ENCODE measurements around the gene KIR3DL2. TPM values are rescaled to one million over a fixed set of nuclear protein-coding genes. Genes with fewer than 3 reads are reported as not detected.
"Not testable (repeated sequence)": the region's sequence is repeated elsewhere in the genome, so short reads cannot be mapped to it uniquely, and the experiment has no call there.

KIR3DL2 gene
- total RNA-seq, 1 experiment from 2014 or later: not detected

DNA sequence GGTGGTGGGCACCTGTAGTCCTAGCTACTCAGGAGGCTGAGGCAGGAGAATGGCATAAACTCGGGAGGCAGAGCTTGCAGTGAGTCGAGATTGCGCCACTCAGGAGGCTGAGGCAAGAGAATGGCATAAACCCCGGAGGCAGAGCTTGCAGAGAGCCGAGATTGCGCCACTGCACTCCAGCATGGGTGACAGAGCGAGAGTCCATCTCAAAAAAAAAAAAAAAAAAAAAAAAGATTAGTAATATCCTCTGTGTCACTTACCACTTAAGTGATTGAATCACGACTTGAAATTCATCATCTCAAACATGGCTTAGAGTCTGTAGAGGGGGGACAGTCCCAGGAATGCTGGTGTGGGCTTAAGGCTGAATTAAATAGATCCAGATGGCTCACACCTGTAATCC lies 50.9 kb downstream of the KIR3DL2 start:
- H3K9me3 ChIP-seq (ENCODE audit: insufficient read depth, low read depth); H2AFZ ChIP-seq; H3K79me2 ChIP-seq (ENCODE audit: low read depth); H3K4me3 ChIP-seq; H3K9me2 ChIP-seq (ENCODE audit: insufficient read depth); H3K36me3 ChIP-seq (ENCODE audit: low read depth); H3K4me2 ChIP-seq; BruUV-seq (replicated peaks); H3K4me1 ChIP-seq (replicated peaks; ENCODE audit: insufficient read depth); H3K27ac ChIP-seq; H4K20me1 ChIP-seq (ENCODE audit: insufficient read depth); intact Hi-C loops (cut with micrococcal nuclease; ENCODE audit: unreplicated experiment); POLR2A ChIA-PET (ENCODE audit: unreplicated experiment): not testable (repeated sequence)
- Histone ChIP-seq H3K27me3 (ENCODE audit: insufficient read depth, low read depth) (peaks cover 32% of the 10 kb centered on the region), H3F3A (ENCODE audit: insufficient read depth, low read depth) (peaks cover 11% of the 10 kb centered on the region; the same call in 1 of the 2 replicates)
- DNase-seq: peak; percentile 24 to 59
- CTCF ChIA-PET: interaction anchor here (0.6 kb wide), 1 partner anchor 263 kb away, joined by 3 read pairs; no protein-coding TSS in a partner anchor

GRCh38 chr19:54902061-54902460 lies 51.8 kb downstream of the KIR3DL2 start:
- CTCF ChIA-PET: no interaction called here
- BruUV-seq (replicated peaks): no TSS peak
- POLR2A ChIA-PET (ENCODE audit: unreplicated experiment): no interaction called here

DNA sequence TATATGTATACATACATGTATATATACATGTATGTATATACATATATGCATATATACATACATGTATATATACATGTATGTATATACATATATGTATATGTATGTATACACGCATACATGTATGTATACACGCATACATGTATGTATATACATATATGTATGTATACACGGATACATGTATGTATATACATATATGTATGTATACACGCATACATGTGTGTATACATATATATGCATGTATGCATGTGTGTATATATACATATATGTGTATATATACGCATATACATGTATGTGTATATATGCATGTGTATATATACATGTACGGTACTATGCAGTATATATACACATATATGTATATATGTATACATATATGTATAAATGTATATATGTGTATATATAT lies 53.1 kb downstream of the KIR3DL2 start:
- no peak for DNase-seq
- H3K27me3 ChIP-seq (ENCODE audit: insufficient read depth, low read depth): peaks cover 35% of the 10 kb centered on the region
- no peaks in the 10 kb centered on the region for H3K9me2 ChIP-seq (ENCODE audit: insufficient read depth)
- H3K9me3 ChIP-seq (ENCODE audit: insufficient read depth, low read depth): no peaks in the 10 kb centered on the region
- no peaks in the 10 kb centered on the region for H4K20me1 ChIP-seq (ENCODE audit: insufficient read depth)
- no peaks in the 10 kb centered on the region for H3K79me2 ChIP-seq (ENCODE audit: low read depth)
- H3K36me3 ChIP-seq (ENCODE audit: low read depth): no peaks in the 10 kb centered on the region
- H3K27ac ChIP-seq: no peak overlapping the region
- H3K4me2 ChIP-seq: no peak overlapping the region
- peaks cover 11% of the 10 kb centered on the region; the same call in 1 of the 2 replicates for H3F3A ChIP-seq (ENCODE audit: insufficient read depth, low read depth)
- no peak overlapping the region for H3K4me3 ChIP-seq
- BruUV-seq (replicated peaks): no TSS peak
- intact Hi-C loops (cut with micrococcal nuclease; ENCODE audit: unreplicated experiment): no loop called here
- CTCF ChIA-PET: no interaction called here
- POLR2A ChIA-PET (ENCODE audit: unreplicated experiment): no interaction called here
- no peaks in the 10 kb centered on the region for H3K4me1 ChIP-seq (replicated peaks; ENCODE audit: insufficient read depth)
- no peak overlapping the region for H2AFZ ChIP-seq
- TF ChIP-seq, protein P1, sequence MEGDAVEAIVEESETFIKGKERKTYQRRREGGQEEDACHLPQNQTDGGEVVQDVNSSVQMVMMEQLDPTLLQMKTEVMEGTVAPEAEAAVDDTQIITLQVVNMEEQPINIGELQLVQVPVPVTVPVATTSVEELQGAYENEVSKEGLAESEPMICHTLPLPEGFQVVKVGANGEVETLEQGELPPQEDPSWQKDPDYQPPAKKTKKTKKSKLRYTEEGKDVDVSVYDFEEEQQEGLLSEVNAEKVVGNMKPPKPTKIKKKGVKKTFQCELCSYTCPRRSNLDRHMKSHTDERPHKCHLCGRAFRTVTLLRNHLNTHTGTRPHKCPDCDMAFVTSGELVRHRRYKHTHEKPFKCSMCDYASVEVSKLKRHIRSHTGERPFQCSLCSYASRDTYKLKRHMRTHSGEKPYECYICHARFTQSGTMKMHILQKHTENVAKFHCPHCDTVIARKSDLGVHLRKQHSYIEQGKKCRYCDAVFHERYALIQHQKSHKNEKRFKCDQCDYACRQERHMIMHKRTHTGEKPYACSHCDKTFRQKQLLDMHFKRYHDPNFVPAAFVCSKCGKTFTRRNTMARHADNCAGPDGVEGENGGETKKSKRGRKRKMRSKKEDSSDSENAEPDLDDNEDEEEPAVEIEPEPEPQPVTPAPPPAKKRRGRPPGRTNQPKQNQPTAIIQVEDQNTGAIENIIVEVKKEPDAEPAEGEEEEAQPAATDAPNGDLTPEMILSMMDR (conservative IDR thresholded peaks at IDR 0.05): no peak
- no peak for TF ChIP-seq EZH2 (IDR thresholded peaks at IDR 0.05; ENCODE audit: low read depth)

More at GRCh38 chr19:54902061-54902460, 51.8 kb downstream of the KIR3DL2 start:
- H3K4me1 ChIP-seq (replicated peaks; ENCODE audit: insufficient read depth): no peaks in the 10 kb centered on the region
- no peak for DNase-seq
- peaks cover 11% of the 10 kb centered on the region; the same call in 1 of the 2 replicates for H3F3A ChIP-seq (ENCODE audit: insufficient read depth, low read depth)
- no peak overlapping the region for H3K27ac ChIP-seq
- H3K36me3 ChIP-seq (ENCODE audit: low read depth): no peaks in the 10 kb centered on the region
- H3K27me3 ChIP-seq (ENCODE audit: insufficient read depth, low read depth): peaks cover 39% of the 10 kb centered on the region
- intact Hi-C loops (cut with micrococcal nuclease; ENCODE audit: unreplicated experiment): no loop called here
- H2AFZ ChIP-seq: no peak overlapping the region
- no peaks in the 10 kb centered on the region for H3K79me2 ChIP-seq (ENCODE audit: low read depth)
- TF ChIP-seq, protein P1 (conservative IDR thresholded peaks at IDR 0.05): no peak
- no peak for TF ChIP-seq EZH2 (IDR thresholded peaks at IDR 0.05; ENCODE audit: low read depth)
- H4K20me1 ChIP-seq (ENCODE audit: insufficient read depth): no peaks in the 10 kb centered on the region
- no peaks in the 10 kb centered on the region for H3K9me3 ChIP-seq (ENCODE audit: insufficient read depth, low read depth)
- H3K4me3 ChIP-seq: no peak overlapping the region
- no peak overlapping the region for H3K4me2 ChIP-seq
- no peaks in the 10 kb centered on the region for H3K9me2 ChIP-seq (ENCODE audit: insufficient read depth)

- Histone ChIP-seq H3F3A (ENCODE audit: insufficient read depth, low read depth) (peaks cover 11% of the 10 kb centered on the region; the same call in 1 of the 2 replicates), H3K27me3 (ENCODE audit: insufficient read depth, low read depth) (peaks cover 28% of the 10 kb centered on the region)
- H3K79me2 ChIP-seq (ENCODE audit: low read depth); H3K27ac ChIP-seq; H3K36me3 ChIP-seq (ENCODE audit: low read depth); BruUV-seq (replicated peaks); intact Hi-C loops (cut with micrococcal nuclease; ENCODE audit: unreplicated experiment); POLR2A ChIA-PET (ENCODE audit: unreplicated experiment); H3K4me1 ChIP-seq (replicated peaks; ENCODE audit: insufficient read depth); H4K20me1 ChIP-seq (ENCODE audit: insufficient read depth); H2AFZ ChIP-seq; H3K9me2 ChIP-seq (ENCODE audit: insufficient read depth); H3K4me3 ChIP-seq; CTCF ChIA-PET; DNase-seq; H3K4me2 ChIP-seq; H3K9me3 ChIP-seq (ENCODE audit: insufficient read depth, low read depth): not testable (repeated sequence)
These were observed 54.0 kb downstream of the KIR3DL2 start for GRCh38 chr19:54904261-54904660.
